Spleen (tissue), 11 donors: ENCODE results near the gene POGLUT2. TPM values are rescaled to one million over a fixed set of nuclear protein-coding genes. Genes with fewer than 3 reads are reported as not detected.
"Not testable (repeated sequence)": the region's sequence is repeated elsewhere in the genome, so short reads cannot be mapped to it uniquely, and the experiment has no call there.

ENCODE experiments used
- DNase-seq: peaks from one replicate; pipeline ENCODE4 v3.0.0-alpha.2; 2020
- H3K27ac ChIP-seq, 8 donors: fragments of 200-600 bp; sonication (generic) in 7 of 8; 1 replicate in 4 of 8; 2 replicates in 4 of 8; pipeline versions ENCODE4 v1.5.0 to v1.8.0; 2016 to 2021; ENCODE audit warnings: inconsistent platforms in 4 of 8, mild to moderate bottlenecking in 4 of 8, moderate library complexity in 1 of 8
- H3K27me3 ChIP-seq, 7 donors: fragments of 200-600 bp; sonication (generic) in 6 of 7; replicated peaks in 1 of 7; 1 replicate in 4 of 7; 2 replicates in 3 of 7; pipeline versions ENCODE4 v1.5.0 to v1.8.0; 2016 to 2021; ENCODE audit warnings: inconsistent platforms in 3 of 7, mild to moderate bottlenecking in 1 of 7
- H3K36me3 ChIP-seq, 6 donors: fragments of 200-600 bp; sonication (generic) in 5 of 6; 1 replicate in 4 of 6; 2 replicates in 2 of 6; pipeline versions ENCODE4 v1.5.0 to v1.8.0; 2016 to 2021; ENCODE audit warnings: inconsistent platforms in 2 of 6
- H3K4me1 ChIP-seq, 6 donors: fragments of 200-600 bp; sonication (generic) in 5 of 6; 1 replicate in 3 of 6; 2 replicates in 3 of 6; pipeline versions ENCODE4 v1.5.0 to v1.8.0; 2016 to 2021; ENCODE audit warnings: inconsistent platforms in 3 of 6
- H3K4me3 ChIP-seq, 8 donors: fragments of 200-600 bp; sonication (generic) in 7 of 8; 1 replicate in 4 of 8; 2 replicates in 4 of 8; pipeline versions ENCODE4 v1.5.0 to v1.8.0; 2016 to 2021; ENCODE audit warnings: inconsistent platforms in 4 of 8, mild to moderate bottlenecking in 4 of 8, moderate library complexity in 2 of 8
- H3K9me3 ChIP-seq, 8 donors: fragments of 200-600 bp; sonication (generic) in 7 of 8; 1 replicate in 4 of 8; 2 replicates in 4 of 8; pipeline versions ENCODE4 v1.5.0 to v1.8.0; 2016 to 2021; ENCODE audit warnings: inconsistent platforms in 4 of 8
- CTCF ChIP-seq, 11 experiments: fragments of 200-600 bp in 7 of 11; fragments of 450-650 bp in 4 of 11; sonication (generic) in 4 of 11; IDR thresholded peaks in 8 of 11; conservative IDR thresholded peaks in 3 of 11; 1 replicate in 7 of 11; 2 replicates in 4 of 11; pipeline versions ENCODE4 v1.4.0 to v1.8.0; 2016 to 2021; ENCODE audit warnings: antibody characterized with exemption in 11 of 11, inconsistent platforms in 4 of 11, mild to moderate bottlenecking in 1 of 11
- POLR2A ChIP-seq, 3 donors: fragments of 450-650 bp; IDR thresholded peaks; one replicate each; pipeline ENCODE4 v1.5.1; 2017; ENCODE audit warnings: antibody characterized with exemption in 3 of 3, mild to moderate bottlenecking in 1 of 3
- POLR2AphosphoS5 ChIP-seq, 3 donors: sonication (generic); formaldehyde crosslinking; IDR thresholded peaks; one replicate each; pipeline ENCODE4 v1.5.1; 2017; ENCODE audit warnings: antibody characterized with exemption in 3 of 3
- WGBS, 5 donors: extraction: QIAGEN DNeasy Blood & Tissue Kit in 3 of 5; methylation state at CpG; one replicate each; pipeline versions ENCODE4 v1.1.5 to v1.1.7; 2013 to 2018; 5-methylcytosine and 5-hydroxymethylcytosine counted together
- intact Hi-C: fragments of 100-400 bp; cut with DNase I; formaldehyde crosslinking; loops from one replicate; pipeline ENCODE4 v1.15.0; 2023; ENCODE audit warnings: low total_unique reads
- polyA plus RNA-seq, 3 donors: library from polyadenylated mRNA; stranded (reverse); fragments of 200-250 nt; gene quantifications; one replicate each; pipeline ENCODE4 v1.2.1, GENCODE V29; 2013
- total RNA-seq, 7 donors: library from RNA; depleted of rRNA in 3 of 7; stranded (reverse); fragments of >200 nt in 3 of 7; fragmentation: NEBNext Ultra II Directional in 4 of 7; extraction: Animal tissue kit (Norgen Biotek cat#: 25700) in 4 of 7; gene quantifications; one replicate each; pipeline versions ENCODE4 v1.1.0 to v1.2.1, GENCODE V29; 2016 to 2021
- donor health status: healthy with polysubstance abuse.
- donor health status: DM: no; HTN: no; CAD: no; lungs with moderate emphysema.
- donor health status: DM: no; HTN: no; CAD: no.
- donor health status: Bipolar disorder and iron deficiency.
- donor health status: healthy.
- donor health status: DM: no; HTN: no; CAD: no.
- donor health status: DM: yes; HTN: yes; CAD: no.

The POGLUT2 gene
- total and polyA plus RNA-seq, 10 donors = 0.89 to 5.5 (median 4.2) TPM

- peaks cover 0 to 19% (median 0%) of the 10 kb centered on the region in 6 donors for H3K36me3 ChIP-seq
- WGBS, 5 donors = 85 to 96% (median 93%) methylated on average over 3 of the region's 3 CpGs
- H3K4me3 ChIP-seq = no peak overlapping the region
- H3K9me3 ChIP-seq = peaks cover 0 to 7% (median 0%) of the 10 kb centered on the region in 8 donors
- no peak overlapping the region for H3K27ac ChIP-seq
- intact Hi-C loops = no loop called here
- TF ChIP-seq POLR2AphosphoS5 (IDR thresholded peaks at IDR 0.05) = no peak
- no peak for TF ChIP-seq POLR2A (IDR thresholded peaks at IDR 0.05)
- TF ChIP-seq CTCF (IDR thresholded peaks at IDR 0.05 in 8 of 11, conservative IDR thresholded peaks at IDR 0.05 in 3 of 11) = no peak
- peaks cover 0 to 5% (median 0%) of the 10 kb centered on the region in 6 donors for H3K4me1 ChIP-seq
- no peaks in the 10 kb centered on the region for H3K27me3 ChIP-seq
- DNase-seq = no peak
Observed at GRCh38 chr13:102784483-102784882, 14.3 kb downstream of the POGLUT2 start.

GRCh38 chr13:102781591-102781990, 17.2 kb downstream of the POGLUT2 start:
- H3K27ac ChIP-seq = no peak overlapping the region
- TF ChIP-seq CTCF (IDR thresholded peaks at IDR 0.05 in 8 of 11, conservative IDR thresholded peaks at IDR 0.05 in 3 of 11) (no peak), POLR2A (IDR thresholded peaks at IDR 0.05) (no peak), POLR2AphosphoS5 (IDR thresholded peaks at IDR 0.05) (no peak)
- H3K27me3 ChIP-seq = no peaks in the 10 kb centered on the region
- H3K4me3 ChIP-seq = no peak overlapping the region
- DNase-seq = no peak
- H3K4me1 ChIP-seq = peaks cover 0 to 13% (median 3%) of the 10 kb centered on the region in 6 donors
- peaks cover 0 to 7% (median 0%) of the 10 kb centered on the region in 8 donors for H3K9me3 ChIP-seq
- WGBS, 5 donors = 86 to 100% (median 100%) methylated on average over 1 of the region's 1 CpG
- intact Hi-C loops = no loop called here
- H3K36me3 ChIP-seq = no peaks in the 10 kb centered on the region

- H3K4me1 ChIP-seq = peaks cover 0 to 13% (median 3%) of the 10 kb centered on the region in 6 donors
- DNase-seq, H3K27me3 ChIP-seq, H3K36me3 ChIP-seq, intact Hi-C loops, H3K4me3 ChIP-seq, H3K9me3 ChIP-seq, H3K27ac ChIP-seq: not testable (repeated sequence)
- WGBS, 5 donors = 84 to 96% (median 93%) methylated on average over 4 of the region's 4 CpGs
Observed at GRCh38 chr13:102780656-102781055, 18.1 kb downstream of the POGLUT2 start.

GRCh38 chr13:102779436-102780159, 19.2 kb downstream of the POGLUT2 start:
- WGBS, 5 donors = 20 to 39% (median 30%) methylated on average over 5 of the region's 5 CpGs
- Histone ChIP-seq H3K36me3 (no peaks in the 10 kb centered on the region), H3K4me3 (no peak overlapping the region), H3K27ac (peak overlapping the region in 4 of 8 donors; percentile 9 to 73 (median 48)), H3K4me1 (peaks cover 0 to 18% (median 3%) of the 10 kb centered on the region in 6 donors), H3K9me3 (peaks cover 0 to 7% (median 0%) of the 10 kb centered on the region in 8 donors), H3K27me3 (no peaks in the 10 kb centered on the region)
- no peak for DNase-seq
- intact Hi-C loops = loop anchor here (10.0 kb wide), 1 partner anchor 185 kb away; the partner anchor contains the start of gene TPP2
- TF ChIP-seq CTCF (IDR thresholded peaks at IDR 0.05 in 8 of 11, conservative IDR thresholded peaks at IDR 0.05 in 3 of 11) (no peak), POLR2AphosphoS5 (IDR thresholded peaks at IDR 0.05) (no peak), POLR2A (IDR thresholded peaks at IDR 0.05) (no peak)
